GM12878 (cell line): Measurements from ENCODE around the gene CFI. TPM values are rescaled to one million over a fixed set of nuclear protein-coding genes. Genes with fewer than 3 reads are reported as not detected.
A peak's percentile ranks its signal among the peaks of the same experiment; 100 is the strongest.

Experiments
- ATAC-seq: fragments of 200-7000 bp; cut with Tn5 transposase; 3 replicates; pipeline ENCODE4 v1.9.1; 2020; ENCODE audit warnings: mild to moderate bottlenecking, moderate library complexity
- BruUV-seq: library from RNA; stranded (reverse); fragments of 400-500 nt; replicated peaks from 2 replicates; lab custom pipeline; 2021; lab: Mats Ljungman, UMichigan
- CTCF ChIA-PET: fragments of 300-600 bp; sonication (Branson Sonifier 250); formaldehyde crosslinking; extraction: SDS; loops from one replicate; lab custom pipeline; 2021; ENCODE audit warnings: inconsistent platforms; lab: Yijun Ruan, JAX
- POLR2A ChIA-PET: fragments of 350-600 bp; formaldehyde crosslinking; extraction: SDS; loops from one replicate; lab custom pipeline; 2021; ENCODE audit warnings: inconsistent platforms; lab: Charles Lee
- RAD21 ChIA-PET: fragments of 300-600 bp; sonication (Branson Sonifier 250); formaldehyde crosslinking; loops from one replicate; lab custom pipeline; 2023; ENCODE audit warnings: antibody characterized with exemption; ENCODE audit not compliant: unreplicated experiment; lab: Charles Lee
- SMC1A ChIA-PET: fragments of 300-600 bp; sonication (Branson Sonifier 250); formaldehyde crosslinking; loops from one replicate; lab custom pipeline; 2023; ENCODE audit not compliant: unreplicated experiment, uncharacterized antibody; lab: Charles Lee
- DNase-seq: peaks from one replicate; pipeline ENCODE4 v3.0.0-alpha.2; 2011; ENCODE audit warnings: low read depth, low spot score
- FAIRE-seq: peaks from 3 replicates; lab custom pipeline; 2011; peaks lifted over from hg19 to GRCh38; lab: Jason Lieb, UNC
- H2AFZ ChIP-seq: 2 replicates; pipeline ENCODE4 v1.6.0; 2011; ENCODE audit warnings: low read depth, low read length, control low read depth; ENCODE audit not compliant: control insufficient read depth
- H3K27ac ChIP-seq: 2 replicates; pipeline ENCODE4 v1.5.1; 2011; ENCODE audit warnings: control low read depth; ENCODE audit not compliant: control insufficient read depth, insufficient read depth
- H3K27me3 ChIP-seq, 2 experiments: replicated peaks in 1 of 2; 2 replicates each; pipeline versions ENCODE4 v1.6.0 to v1.6.1; 2011; ENCODE audit warnings: low read length in 1 of 2; ENCODE audit not compliant: control insufficient read depth in 2 of 2, insufficient read depth in 2 of 2
- H3K36me3 ChIP-seq, 2 experiments: 2 replicates each; pipeline ENCODE4 v1.5.1; 2011; ENCODE audit warnings: low read length in 1 of 2; ENCODE audit not compliant: control insufficient read depth in 2 of 2, insufficient read depth in 2 of 2
- H3K4me1 ChIP-seq: 2 replicates; pipeline ENCODE4 v1.6.1; 2011; ENCODE audit warnings: mild to moderate bottlenecking, low read length, moderate library complexity, mixed read lengths; ENCODE audit not compliant: control insufficient read depth, insufficient read depth
- H3K4me2 ChIP-seq: 2 replicates; pipeline ENCODE4 v1.6.0; 2011; ENCODE audit warnings: control low read depth; ENCODE audit not compliant: control insufficient read depth, insufficient read depth
- H3K4me3 ChIP-seq: fragments of 200-600 bp; sonication (generic); 2 replicates; pipeline ENCODE4 v1.5.1; 2016
- H3K79me2 ChIP-seq: 2 replicates; pipeline ENCODE4 v1.6.0; 2011; ENCODE audit warnings: low read length; ENCODE audit not compliant: control insufficient read depth, insufficient read depth
- H3K9ac ChIP-seq: 2 replicates; pipeline ENCODE4 v1.8.0; 2011; ENCODE audit warnings: low read length, control low read depth, mixed read lengths; ENCODE audit not compliant: control insufficient read depth, insufficient read depth
- H3K9me3 ChIP-seq: replicated peaks from 3 replicates; pipeline ENCODE4 v1.5.1; 2011; ENCODE audit warnings: mild to moderate bottlenecking, low read length; ENCODE audit not compliant: control insufficient read depth, insufficient read depth
- H4K20me1 ChIP-seq: 2 replicates; pipeline ENCODE4 v1.6.0; 2011; ENCODE audit not compliant: control insufficient read depth, insufficient read depth
- ATF3 ChIP-seq: IDR thresholded peaks from 2 replicates; pipeline ENCODE4 v1.6.1; 2011; ENCODE audit warnings: low read depth, mild to moderate bottlenecking, low read length, moderate library complexity, borderline replicate concordance; ENCODE audit errors: extremely low read depth
- BRCA1 ChIP-seq: IDR thresholded peaks from 2 replicates; pipeline ENCODE4 v1.6.1; 2011; ENCODE audit warnings: low read depth, low read length, improper control_type of control experiment
- CHD1 ChIP-seq: IDR thresholded peaks from 2 replicates; pipeline ENCODE4 v1.6.1; 2012; ENCODE audit warnings: low read depth, low read length, improper control_type of control experiment
- EED ChIP-seq: sonication (generic); IDR thresholded peaks from 2 replicates; pipeline ENCODE4 v1.6.1; 2016; ENCODE audit warnings: antibody characterized with exemption, low read depth
- FOXK2 ChIP-seq: fragments of 450-650 bp; IDR thresholded peaks from 2 replicates; pipeline ENCODE4 v1.6.1; 2017; ENCODE audit warnings: mild to moderate bottlenecking, moderate library complexity
- HCFC1 ChIP-seq: fragments of 150-350 bp; IDR thresholded peaks from 2 replicates; pipeline ENCODE4 v1.6.1; 2014; ENCODE audit warnings: low read length
- LARP7 ChIP-seq: fragments of 450-650 bp; IDR thresholded peaks from 2 replicates; pipeline ENCODE4 v1.6.1; 2017; ENCODE audit warnings: mild to moderate bottlenecking
- MTA3 ChIP-seq: IDR thresholded peaks from 2 replicates; pipeline ENCODE4 v1.6.1; 2012; ENCODE audit warnings: low read length, inconsistent platforms, borderline replicate concordance
- NR2C1 ChIP-seq: fragments of 450-650 bp; IDR thresholded peaks from 2 replicates; pipeline ENCODE4 v1.6.1; 2017; ENCODE audit warnings: antibody characterized with exemption, mild to moderate bottlenecking, moderate library complexity
- POLR2AphosphoS5 ChIP-seq: IDR thresholded peaks from 2 replicates; pipeline ENCODE4 v1.6.1; 2011; ENCODE audit warnings: mild to moderate bottlenecking, low read length, inconsistent platforms
- RELB ChIP-seq: fragments of 450-650 bp; IDR thresholded peaks from 2 replicates; pipeline ENCODE4 v1.6.1; 2017; ENCODE audit warnings: low read depth, mild to moderate bottlenecking, moderate library complexity
- SMAD5 ChIP-seq: IDR thresholded peaks from 2 replicates; pipeline ENCODE4 v1.6.1; 2016; ENCODE audit warnings: antibody characterized with exemption, low read depth
- TCF7 ChIP-seq: IDR thresholded peaks from 2 replicates; pipeline ENCODE4 v1.6.1; 2014; ENCODE audit warnings: antibody characterized with exemption, borderline replicate concordance
- WGBS: methylation state at CpG from one replicate; pipeline ENCODE4 v1.1.6; 2016; ENCODE audit warnings: low lambda C conversion rate; ENCODE audit not compliant: insufficient replicate concordance, insufficient coverage; ENCODE audit errors: missing lambda C conversion rate; 5-methylcytosine and 5-hydroxymethylcytosine counted together
- in situ Hi-C: fragments of 300-500 bp; cut with MboI; formaldehyde crosslinking; loops from 9 replicates; pipeline ENCODE4 v1.14.3; 2018; ENCODE audit warnings: mixed read lengths
- intact Hi-C: fragments of 100-400 bp; cut with micrococcal nuclease; formaldehyde crosslinking; loops from one replicate; pipeline ENCODE4 v1.14.2; 2022; ENCODE audit not compliant: unreplicated experiment
- polyA plus RNA-seq, 11 experiments: library from polyadenylated mRNA; depleted of rRNA in 4 of 11; unstranded in 6 of 11; stranded (reverse) in 5 of 11; fragments of >200 nt; fragmentation: Nextera tagmentation in 4 of 11; fragmentation: Illumina TruSeq in 1 of 11; extraction: Ambion mirVana in 4 of 11; extraction: Trizol in 1 of 11; gene quantifications; 1 replicate in 1 of 11; 2 replicates in 10 of 11; pipeline versions ENCODE4 v1.2.1 to v1.2.3, GENCODE V29; 2011 to 2016; ENCODE audit warnings: inconsistent platforms in 2 of 11, missing spikeins in 2 of 11, low read depth in 1 of 11
- total RNA-seq, 4 experiments: library from RNA; depleted of rRNA in 3 of 4; stranded (reverse); fragments of >200 nt in 3 of 4; fragmentation: Illumina TruSeq in 1 of 4; extraction: Trizol in 1 of 4; gene quantifications; 2 replicates each; pipeline versions ENCODE4 v1.2.1 to v1.2.3, GENCODE V29; 2013 to 2021
- TF ChIP-seq, protein P1 (sequence below): fragments of 450-650 bp; formaldehyde crosslinking; IDR thresholded peaks from 2 replicates; pipeline ENCODE4 v1.5.0; 2022; ENCODE audit warnings: mild to moderate bottlenecking, missing genetic modification characterization

CFI gene
- total and polyA plus RNA-seq, 10 of the 15 experiments (the other 5 are each of a cell fraction or from before 2014, with no cell fraction given): 0.15 to 0.28 TPM; not detected in 8

- Histone ChIP-seq H3K4me3 (no peak overlapping the region), H3K9me3 (no peaks in the 10 kb centered on the region), H2AFZ (no peak overlapping the region), H3K27me3 (no peaks in the 10 kb centered on the region), H3K9ac (no peak overlapping the region), H4K20me1 (no peaks in the 10 kb centered on the region), H3K4me1 (no peaks in the 10 kb centered on the region), H3K79me2 (peaks cover 18% of the 10 kb centered on the region), H3K4me2 (no peak overlapping the region), H3K36me3 (peaks cover 0 to 2% of the 10 kb centered on the region in 2 experiments; a peak in 3 of 4 replicates), H3K27ac (no peak overlapping the region)
- intact Hi-C loops (no loop called here), in situ Hi-C loops (no loop called here)
- DNase-seq (no peak), ATAC-seq (peak; percentile 11; the same call in 2 of the 3 replicates), FAIRE-seq (no peak)
- 3% methylated on average over 2 of the region's 2 CpGs for WGBS
- no TSS peak for BruUV-seq
- SMC1A ChIA-PET: interaction anchor here (1.2 kb wide), 1 partner anchor 16 kb away, joined by 3 read pairs; no protein-coding TSS in a partner anchor
- RAD21 ChIA-PET: no interaction called here
- CTCF ChIA-PET: interaction anchor here (1.0 to 1.4 kb wide), 2 partner anchors 394 to 395 kb away, joined by 3 read pairs; no protein-coding TSS in a partner anchor
- TF ChIP-seq SMAD5: no peak
- TF ChIP-seq CHD1: no peak
- no peak for TF ChIP-seq EED
- TF ChIP-seq HCFC1: no peak
- no peak for TF ChIP-seq BRCA1
- no peak for TF ChIP-seq POLR2AphosphoS5
- TF ChIP-seq, protein P1, sequence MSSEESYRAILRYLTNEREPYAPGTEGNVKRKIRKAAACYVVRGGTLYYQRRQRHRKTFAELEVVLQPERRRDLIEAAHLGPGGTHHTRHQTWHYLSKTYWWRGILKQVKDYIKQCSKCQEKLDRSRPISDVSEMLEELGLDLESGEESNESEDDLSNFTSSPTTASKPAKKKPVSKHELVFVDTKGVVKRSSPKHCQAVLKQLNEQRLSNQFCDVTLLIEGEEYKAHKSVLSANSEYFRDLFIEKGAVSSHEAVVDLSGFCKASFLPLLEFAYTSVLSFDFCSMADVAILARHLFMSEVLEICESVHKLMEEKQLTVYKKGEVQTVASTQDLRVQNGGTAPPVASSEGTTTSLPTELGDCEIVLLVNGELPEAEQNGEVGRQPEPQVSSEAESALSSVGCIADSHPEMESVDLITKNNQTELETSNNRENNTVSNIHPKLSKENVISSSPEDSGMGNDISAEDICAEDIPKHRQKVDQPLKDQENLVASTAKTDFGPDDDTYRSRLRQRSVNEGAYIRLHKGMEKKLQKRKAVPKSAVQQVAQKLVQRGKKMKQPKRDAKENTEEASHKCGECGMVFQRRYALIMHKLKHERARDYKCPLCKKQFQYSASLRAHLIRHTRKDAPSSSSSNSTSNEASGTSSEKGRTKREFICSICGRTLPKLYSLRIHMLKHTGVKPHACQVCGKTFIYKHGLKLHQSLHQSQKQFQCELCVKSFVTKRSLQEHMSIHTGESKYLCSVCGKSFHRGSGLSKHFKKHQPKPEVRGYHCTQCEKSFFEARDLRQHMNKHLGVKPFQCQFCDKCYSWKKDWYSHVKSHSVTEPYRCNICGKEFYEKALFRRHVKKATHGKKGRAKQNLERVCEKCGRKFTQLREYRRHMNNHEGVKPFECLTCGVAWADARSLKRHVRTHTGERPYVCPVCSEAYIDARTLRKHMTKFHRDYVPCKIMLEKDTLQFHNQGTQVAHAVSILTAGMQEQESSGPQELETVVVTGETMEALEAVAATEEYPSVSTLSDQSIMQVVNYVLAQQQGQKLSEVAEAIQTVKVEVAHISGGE (CRISPR knock-in tag): no peak
- no peak for TF ChIP-seq FOXK2
- TF ChIP-seq LARP7: no peak
- no peak for TF ChIP-seq NR2C1
- TF ChIP-seq RELB: no peak
- TF ChIP-seq TCF7: no peak
- no peak for TF ChIP-seq MTA3
- no peak for TF ChIP-seq ATF3
- POLR2A ChIA-PET: no interaction called here
These were observed 19.4 kb upstream of the CFI start for GRCh38 chr4:109821185-109821584.
